Mammary epithelial cell (primary cell): ENCODE measurements around the gene NATD1.

Source experiments
- CTCF ChIP-seq, 2 donors: IDR thresholded peaks in 1 of 2; conservative IDR thresholded peaks in 1 of 2; 2 replicates each; pipeline ENCODE4 v1.5.1; 2011 to 2012; ENCODE audit warnings: inconsistent platforms in 2 of 2, low read length in 2 of 2, mild to moderate bottlenecking in 2 of 2, control low read depth in 1 of 2, low read depth in 1 of 2; ENCODE audit not compliant: insufficient read depth in 1 of 2; ENCODE audit errors: extremely low read depth in 1 of 2
- EZH2 ChIP-seq: IDR thresholded peaks from 2 replicates; pipeline ENCODE4 v1.6.1; 2012; ENCODE audit warnings: low read length, inconsistent platforms, borderline replicate concordance

GRCh38 chr17:21286909-21287702 lies 33.9 kb upstream of the NATD1 start:
- no peak for TF ChIP-seq CTCF (conservative IDR thresholded peaks at IDR 0.05 in 1 of 2, IDR thresholded peaks at IDR 0.05 in 1 of 2; ENCODE audit: extremely low read depth in 1 of 2, insufficient read depth in 1 of 2, low read depth in 1 of 2, low read length in 2 of 2)
- TF ChIP-seq EZH2: no peak
